Measurements from ENCODE around the gene ICOS. TPM values are rescaled to one million over a fixed set of nuclear protein-coding genes. Genes with fewer than 3 reads are reported as not detected.

ICOS gene
- total and polyA plus RNA-seq, 9 donors: 0.05 to 0.40 (median 0.11) TPM; not detected in 4

GRCh38 chr2:204003276-204003990 is 66.9 kb downstream of the ICOS start:
- Histone ChIP-seq H3K4me1 (ENCODE audit: insufficient read depth) (no peaks in the 10 kb centered on the region), H3K27ac (no peak overlapping the region), H3K9me3 (no peaks in the 10 kb centered on the region), H3K36me3 (no peaks in the 10 kb centered on the region), H3K4me3 (no peak overlapping the region), H3K27me3 (no peaks in the 10 kb centered on the region)
- DNase-seq: no peak
- WGBS, 3 donors: 49 to 66% (median 61%) methylated on average over 3 of the region's 3 CpGs
- TF ChIP-seq EP300 (IDR thresholded peaks at IDR 0.05) (no peak), CTCF (IDR thresholded peaks at IDR 0.05) (no peak), POLR2A (IDR thresholded peaks at IDR 0.05) (no peak)
- intact Hi-C loops (cut with DNase I): no loop called here

- Histone ChIP-seq H3K4me3 (no peak overlapping the region), H3K4me1 (ENCODE audit: insufficient read depth) (no peaks in the 10 kb centered on the region), H3K9me3 (no peaks in the 10 kb centered on the region), H3K27ac (no peak overlapping the region), H3K36me3 (no peaks in the 10 kb centered on the region), H3K27me3 (no peaks in the 10 kb centered on the region)
- 46 to 56% (median 54%) methylated on average over 1 of the region's 1 CpG for WGBS, 3 donors
- TF ChIP-seq CTCF (IDR thresholded peaks at IDR 0.05) (no peak), POLR2A (IDR thresholded peaks at IDR 0.05) (no peak), EP300 (IDR thresholded peaks at IDR 0.05) (no peak)
- DNase-seq: no peak
- intact Hi-C loops (cut with DNase I): no loop called here
Observed at GRCh38 chr2:204004912-204005311, 68.3 kb downstream of the ICOS start.

GRCh38 chr2:204005940-204006721 is 69.6 kb downstream of the ICOS start:
- H3K9me3 ChIP-seq: no peaks in the 10 kb centered on the region
- DNase-seq: no peak
- 76 to 85% (median 81%) methylated on average over 3 of the region's 3 CpGs for WGBS, 3 donors
- intact Hi-C loops (cut with DNase I): no loop called here
- H3K27me3 ChIP-seq: no peaks in the 10 kb centered on the region
- TF ChIP-seq CTCF (IDR thresholded peaks at IDR 0.05) (no peak), EP300 (IDR thresholded peaks at IDR 0.05) (no peak), POLR2A (IDR thresholded peaks at IDR 0.05) (no peak)
- H3K4me3 ChIP-seq: no peak overlapping the region
- H3K27ac ChIP-seq: no peak overlapping the region
- no peaks in the 10 kb centered on the region for H3K4me1 ChIP-seq (ENCODE audit: insufficient read depth)
- no peaks in the 10 kb centered on the region for H3K36me3 ChIP-seq

GRCh38 chr2:204008352-204008751 is 71.8 kb downstream of the ICOS start:
- intact Hi-C loops (cut with DNase I): no loop called here
- 80 to 86% (median 84%) methylated on average over 6 of the region's 6 CpGs for WGBS, 3 donors
- no peaks in the 10 kb centered on the region for H3K27me3 ChIP-seq
- H3K4me3 ChIP-seq: no peak overlapping the region
- H3K9me3 ChIP-seq: no peaks in the 10 kb centered on the region
- H3K4me1 ChIP-seq (ENCODE audit: insufficient read depth): no peaks in the 10 kb centered on the region
- H3K27ac ChIP-seq: no peak overlapping the region
- H3K36me3 ChIP-seq: no peaks in the 10 kb centered on the region
- DNase-seq: no peak
- TF ChIP-seq POLR2A (IDR thresholded peaks at IDR 0.05): no peak
- no peak for TF ChIP-seq EP300 (IDR thresholded peaks at IDR 0.05)
- TF ChIP-seq CTCF (IDR thresholded peaks at IDR 0.05): no peak

Measured in ovary (tissue), 9 donors.